ENCODE measurements around the gene LCN6. TPM values are rescaled to one million over a fixed set of nuclear protein-coding genes. Genes with fewer than 3 reads are reported as not detected.
"Not testable (repeated sequence)": the region's sequence is repeated elsewhere in the genome, so short reads cannot be mapped to it uniquely, and the experiment has no call there.

LCN6 gene
- not detected for total RNA-seq

GRCh38 chr9:136748201-136748600 lies at the start of gene LCN6:
Gene LCN6 (minus strand): TSS chr9:136748525. CDS start chr9:136748483, 42 bp downstream.
- ChIA-PET POLR2A (no interaction called here), CTCF (no interaction called here)

GRCh38 chr9:136796775-136797347 lies 48.5 kb upstream of the LCN6 start:
- CTCF ChIA-PET, POLR2A ChIA-PET: not testable (repeated sequence)

- ChIA-PET POLR2A (no interaction called here), CTCF (no interaction called here)
Measured at GRCh38 chr9:136796238-136796774, 48.0 kb upstream of the LCN6 start, which contains the start of gene CCDC183. Gene CCDC183 (plus strand): TSS chr9:136796338. CDS start chr9:136796398, 60 bp downstream.

- ChIA-PET POLR2A (no interaction called here), CTCF (no interaction called here)
Measured at GRCh38 chr9:136795000-136795348, 46.6 kb upstream of the LCN6 start.

GRCh38 chr9:136794281-136794999 lies 46.1 kb upstream of the LCN6 start:
- ChIA-PET POLR2A (no interaction called here), CTCF (interaction anchor here (0.8 to 1.4 kb wide), 3 partner anchors 17 to 273 kb away, joined by 4 to 7 read pairs (median 5); no protein-coding TSS in a partner anchor)

GRCh38 chr9:136793086-136793946 lies 45.0 kb upstream of the LCN6 start:
- ChIA-PET CTCF (interaction anchor here (1.0 to 1.6 kb wide), 6 partner anchors 9 to 274 kb away, joined by 3 to 7 read pairs (median 5); no protein-coding TSS in a partner anchor), POLR2A (no interaction called here)

GRCh38 chr9:136792321-136793085 lies 44.2 kb upstream of the LCN6 start:
- POLR2A ChIA-PET, result no interaction called here

GRCh38 chr9:136791516-136792276 lies 43.4 kb upstream of the LCN6 start:
- POLR2A ChIA-PET, result interaction anchor here (0.6 kb wide), 1 partner anchor 117 kb away, joined by 3 read pairs; no protein-coding TSS in a partner anchor
- CTCF ChIA-PET, result interaction anchor here (0.6 to 1.6 kb wide), 13 partner anchors 11 to 278 kb away, joined by 3 to 7 read pairs (median 3); partner anchors contain the start of gene FBXW5

More at GRCh38 chr9:136792321-136793085, 44.2 kb upstream of the LCN6 start:
- CTCF ChIA-PET, result interaction anchor here (0.6 to 1.6 kb wide), 11 partner anchors 10 to 277 kb away, joined by 3 to 7 read pairs (median 3); partner anchors contain the start of gene FBXW5

GRCh38 chr9:136790640-136791515 lies 42.6 kb upstream of the LCN6 start, which contains the start of gene TMEM141:
Gene TMEM141 (plus strand): TSS chr9:136791344. CDS start chr9:136791371, 27 bp downstream.
- CTCF ChIA-PET, result interaction anchor here (0.6 to 1.5 kb wide), 6 partner anchors 52 to 277 kb away, joined by 3 to 5 read pairs (median 4); no protein-coding TSS in a partner anchor
- POLR2A ChIA-PET, result interaction anchor here (0.6 to 1.0 kb wide), 2 partner anchors 118 to 295 kb away, joined by 3 to 4 read pairs; partner anchors contain the start of gene MAN1B1

GRCh38 chr9:136789523-136789937 lies 41.2 kb upstream of the LCN6 start:
- ChIA-PET CTCF (interaction anchor here (1.1 to 1.2 kb wide), 3 partner anchors 246 to 279 kb away, joined by 3 to 4 read pairs (median 4); partner anchors contain the start of gene NPDC1), POLR2A (interaction anchor here (0.7 kb wide), 1 partner anchor 431 kb away, joined by 4 read pairs; no protein-coding TSS in a partner anchor)

GRCh38 chr9:136788644-136789522 lies 40.6 kb upstream of the LCN6 start:
- ChIA-PET CTCF (interaction anchor here (0.6 to 3.8 kb wide), 8 partner anchors 11 to 258 kb away, joined by 3 to 23 read pairs (median 4); partner anchors contain the start of genes FUT7, LCN8, NPDC1 and PAXX), POLR2A (interaction anchor here (0.7 kb wide), 1 partner anchor 432 kb away, joined by 4 read pairs; no protein-coding TSS in a partner anchor)

- ChIA-PET POLR2A (interaction anchor here (0.6 kb wide), 1 partner anchor 259 kb away, joined by 3 read pairs; no protein-coding TSS in a partner anchor), CTCF (interaction anchor here (0.7 to 3.8 kb wide), 13 partner anchors 10 to 436 kb away, joined by 3 to 23 read pairs (median 3); partner anchors contain the start of genes CLIC3, FUT7, LCN8 and PAXX)
Measured at GRCh38 chr9:136787690-136788400, 39.5 kb upstream of the LCN6 start.

- POLR2A ChIA-PET, result not testable (repeated sequence)
- CTCF ChIA-PET, result interaction anchor here (0.7 to 3.8 kb wide), 9 partner anchors 9 to 437 kb away, joined by 3 to 23 read pairs (median 3); partner anchors contain the start of genes CLIC3 and FUT7
Measured at GRCh38 chr9:136786983-136787382, 38.7 kb upstream of the LCN6 start.

- POLR2A ChIA-PET, result no interaction called here
Measured at GRCh38 chr9:136786451-136786850, 38.1 kb upstream of the LCN6 start.

More at GRCh38 chr9:136786451-136786850, 38.1 kb upstream of the LCN6 start:
- CTCF ChIA-PET, result interaction anchor here (1.1 to 3.8 kb wide), 6 partner anchors 20 to 248 kb away, joined by 3 to 23 read pairs (median 3); partner anchors contain the start of gene FUT7

Data from activated CD8-positive, alpha-beta memory T cell treated with anti-CD3 and anti-CD28 coated beads for 36 hours (primary cell).